ENCODE results near the gene CDCA5.

Gene CDCA5

GRCh38 chr11:65069217-65069616, 14.6 kb downstream of the CDCA5 start:
- TF ChIP-seq CTCF (conservative IDR thresholded peaks at IDR 0.05; ENCODE audit: control insufficient read depth, insufficient read depth, low read depth, low read length), result no peak
- H3K4me3 ChIP-seq (ENCODE audit: control insufficient read depth, low read depth, low read length), result no peak overlapping the region
- no peak for DNase-seq (ENCODE audit: low read depth)

- TF ChIP-seq CTCF (conservative IDR thresholded peaks at IDR 0.05; ENCODE audit: control insufficient read depth, insufficient read depth, low read depth, low read length), result no peak
- DNase-seq (ENCODE audit: low read depth), result no peak
- no peak overlapping the region for H3K4me3 ChIP-seq (ENCODE audit: control insufficient read depth, low read depth, low read length)
Observed at GRCh38 chr11:65067446-65067845, 16.4 kb downstream of the CDCA5 start.

- no peak for TF ChIP-seq CTCF (conservative IDR thresholded peaks at IDR 0.05; ENCODE audit: control insufficient read depth, insufficient read depth, low read depth, low read length)
- H3K4me3 ChIP-seq (ENCODE audit: control insufficient read depth, low read depth, low read length), result no peak overlapping the region
- DNase-seq (ENCODE audit: low read depth), result no peak
Observed at GRCh38 chr11:65066805-65067291, 17.0 kb downstream of the CDCA5 start.

GRCh38 chr11:65066315-65066714, 17.5 kb downstream of the CDCA5 start:
- H3K4me3 ChIP-seq (ENCODE audit: control insufficient read depth, low read depth, low read length), result no peak overlapping the region
- no peak for DNase-seq (ENCODE audit: low read depth)
- no peak for TF ChIP-seq CTCF (conservative IDR thresholded peaks at IDR 0.05; ENCODE audit: control insufficient read depth, insufficient read depth, low read depth, low read length)

GRCh38 chr11:65065851-65066250, 18.0 kb downstream of the CDCA5 start:
- TF ChIP-seq CTCF (conservative IDR thresholded peaks at IDR 0.05; ENCODE audit: control insufficient read depth, insufficient read depth, low read depth, low read length), result no peak
- no peak overlapping the region for H3K4me3 ChIP-seq (ENCODE audit: control insufficient read depth, low read depth, low read length)
- no peak for DNase-seq (ENCODE audit: low read depth)

- no peak for TF ChIP-seq CTCF (conservative IDR thresholded peaks at IDR 0.05; ENCODE audit: control insufficient read depth, insufficient read depth, low read depth, low read length)
- no peak for DNase-seq (ENCODE audit: low read depth)
- H3K4me3 ChIP-seq (ENCODE audit: control insufficient read depth, low read depth, low read length), result no peak overlapping the region
Observed at GRCh38 chr11:65064847-65065240, 19.0 kb downstream of the CDCA5 start.

GRCh38 chr11:65063532-65063931, 20.3 kb downstream of the CDCA5 start:
- TF ChIP-seq CTCF (conservative IDR thresholded peaks at IDR 0.05; ENCODE audit: control insufficient read depth, insufficient read depth, low read depth, low read length), result no peak
- H3K4me3 ChIP-seq (ENCODE audit: control insufficient read depth, low read depth, low read length), result no peak overlapping the region
- no peak for DNase-seq (ENCODE audit: low read depth)

Data from fibroblast of mammary gland (primary cell).